ENCODE results near the gene PRKG1.

DNA sequence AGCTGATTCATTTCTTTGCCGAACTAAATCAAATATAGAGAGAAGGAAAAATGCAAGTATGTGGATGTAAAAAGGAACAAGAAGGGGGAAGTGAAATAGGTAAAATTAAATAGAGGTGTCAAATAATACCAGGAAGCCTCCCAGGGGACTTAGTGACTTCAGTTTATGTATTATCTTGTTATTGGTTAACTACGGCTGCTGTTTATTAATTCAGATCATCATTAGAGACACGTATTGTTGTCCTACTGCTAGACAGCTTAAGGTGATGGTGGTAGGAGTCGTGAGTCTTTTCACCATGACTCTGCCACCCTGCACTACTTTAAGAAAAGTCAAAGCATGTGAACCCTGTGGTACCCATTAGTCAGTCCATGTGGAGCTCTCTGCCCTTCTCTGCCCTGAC, 289.1 kb downstream of the PRKG1 start:
- TF ChIP-seq, protein P1, sequence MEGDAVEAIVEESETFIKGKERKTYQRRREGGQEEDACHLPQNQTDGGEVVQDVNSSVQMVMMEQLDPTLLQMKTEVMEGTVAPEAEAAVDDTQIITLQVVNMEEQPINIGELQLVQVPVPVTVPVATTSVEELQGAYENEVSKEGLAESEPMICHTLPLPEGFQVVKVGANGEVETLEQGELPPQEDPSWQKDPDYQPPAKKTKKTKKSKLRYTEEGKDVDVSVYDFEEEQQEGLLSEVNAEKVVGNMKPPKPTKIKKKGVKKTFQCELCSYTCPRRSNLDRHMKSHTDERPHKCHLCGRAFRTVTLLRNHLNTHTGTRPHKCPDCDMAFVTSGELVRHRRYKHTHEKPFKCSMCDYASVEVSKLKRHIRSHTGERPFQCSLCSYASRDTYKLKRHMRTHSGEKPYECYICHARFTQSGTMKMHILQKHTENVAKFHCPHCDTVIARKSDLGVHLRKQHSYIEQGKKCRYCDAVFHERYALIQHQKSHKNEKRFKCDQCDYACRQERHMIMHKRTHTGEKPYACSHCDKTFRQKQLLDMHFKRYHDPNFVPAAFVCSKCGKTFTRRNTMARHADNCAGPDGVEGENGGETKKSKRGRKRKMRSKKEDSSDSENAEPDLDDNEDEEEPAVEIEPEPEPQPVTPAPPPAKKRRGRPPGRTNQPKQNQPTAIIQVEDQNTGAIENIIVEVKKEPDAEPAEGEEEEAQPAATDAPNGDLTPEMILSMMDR (IDR thresholded peaks at IDR 0.05) = no peak
- TF ChIP-seq POLR2A (IDR thresholded peaks at IDR 0.05) = no peak
